Breast epithelium (tissue), 3 donors: ENCODE results near the gene KCNN3.

Source experiments
- POLR2A ChIP-seq: fragments of 450-650 bp; IDR thresholded peaks from one replicate; pipeline ENCODE4 v1.6.1; 2016; ENCODE audit warnings: antibody characterized with exemption, mild to moderate bottlenecking, moderate library complexity
- TF ChIP-seq, protein P1 (sequence below), 3 donors: fragments of 450-650 bp; IDR thresholded peaks; one replicate each; pipeline ENCODE4 v1.5.1; 2016 to 2017; ENCODE audit warnings: antibody characterized with exemption in 3 of 3, mild to moderate bottlenecking in 3 of 3, moderate library complexity in 3 of 3

DNA sequence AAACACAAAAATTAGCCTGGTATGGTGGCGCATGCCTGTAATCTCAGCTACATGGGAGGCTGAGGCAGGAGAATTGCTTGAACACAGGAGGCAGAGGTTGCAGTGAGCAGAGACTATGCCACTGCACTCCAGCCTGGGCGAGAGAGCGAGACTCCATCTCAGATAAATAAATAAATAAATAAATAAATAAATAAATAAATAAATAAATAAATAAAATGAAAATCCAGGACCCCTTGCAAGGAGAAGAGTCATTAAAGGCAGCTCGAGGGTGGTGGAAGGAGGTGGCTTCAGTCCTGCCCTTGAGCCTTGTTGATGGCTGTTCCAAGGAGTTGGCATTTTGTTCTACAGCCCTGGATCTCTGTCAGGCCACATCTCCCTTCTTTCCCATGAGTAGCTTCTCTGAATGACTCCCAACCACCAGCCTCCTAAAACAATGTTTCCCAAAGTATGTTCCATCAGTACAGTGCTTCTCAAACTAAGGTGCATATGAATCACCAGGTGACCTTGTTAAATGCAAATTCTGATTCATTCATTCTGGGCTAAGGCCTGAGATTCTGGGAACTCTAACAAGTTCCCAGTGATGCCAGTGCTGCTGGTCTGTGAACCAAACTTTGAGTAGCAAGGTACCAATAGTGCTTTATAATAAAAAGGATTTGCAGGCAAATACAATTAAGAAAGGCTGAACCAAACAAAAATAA is 99.0 kb downstream of the KCNN3 start:
- TF ChIP-seq, protein P1, sequence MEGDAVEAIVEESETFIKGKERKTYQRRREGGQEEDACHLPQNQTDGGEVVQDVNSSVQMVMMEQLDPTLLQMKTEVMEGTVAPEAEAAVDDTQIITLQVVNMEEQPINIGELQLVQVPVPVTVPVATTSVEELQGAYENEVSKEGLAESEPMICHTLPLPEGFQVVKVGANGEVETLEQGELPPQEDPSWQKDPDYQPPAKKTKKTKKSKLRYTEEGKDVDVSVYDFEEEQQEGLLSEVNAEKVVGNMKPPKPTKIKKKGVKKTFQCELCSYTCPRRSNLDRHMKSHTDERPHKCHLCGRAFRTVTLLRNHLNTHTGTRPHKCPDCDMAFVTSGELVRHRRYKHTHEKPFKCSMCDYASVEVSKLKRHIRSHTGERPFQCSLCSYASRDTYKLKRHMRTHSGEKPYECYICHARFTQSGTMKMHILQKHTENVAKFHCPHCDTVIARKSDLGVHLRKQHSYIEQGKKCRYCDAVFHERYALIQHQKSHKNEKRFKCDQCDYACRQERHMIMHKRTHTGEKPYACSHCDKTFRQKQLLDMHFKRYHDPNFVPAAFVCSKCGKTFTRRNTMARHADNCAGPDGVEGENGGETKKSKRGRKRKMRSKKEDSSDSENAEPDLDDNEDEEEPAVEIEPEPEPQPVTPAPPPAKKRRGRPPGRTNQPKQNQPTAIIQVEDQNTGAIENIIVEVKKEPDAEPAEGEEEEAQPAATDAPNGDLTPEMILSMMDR (IDR thresholded peaks at IDR 0.05), result no peak
- TF ChIP-seq POLR2A, result no peak
